Measurements from ENCODE around the gene DBP.
"Not testable (repeated sequence)": the region's sequence is repeated elsewhere in the genome, so short reads cannot be mapped to it uniquely, and the experiment has no call there.

DBP gene

GRCh38 chr19:48668332-48668731 lies 31.2 kb upstream of the DBP start:
- no peaks in the 10 kb centered on the region for H3K27me3 ChIP-seq (ENCODE audit: control insufficient read depth, insufficient read depth, low read length, poor library complexity, severe bottlenecking)
- H3K9me3 ChIP-seq (ENCODE audit: control insufficient read depth, low read length) = no peaks in the 10 kb centered on the region
- WGBS, 2 experiments = 91 to 94% methylated on average over 3 of the region's 3 CpGs
- H3K4me1 ChIP-seq (ENCODE audit: control insufficient read depth, insufficient read depth, low read length) = peaks cover 12% of the 10 kb centered on the region
- H3K4me3 ChIP-seq (ENCODE audit: insufficient read depth, low read depth, low read length) = no peak overlapping the region
- H3K27ac ChIP-seq (ENCODE audit: insufficient read depth, low read depth, low read length, poor library complexity, severe bottlenecking) = no peak overlapping the region
- no peaks in the 10 kb centered on the region for H3K36me3 ChIP-seq (ENCODE audit: control insufficient read depth, insufficient read depth, low read length)

DNA sequence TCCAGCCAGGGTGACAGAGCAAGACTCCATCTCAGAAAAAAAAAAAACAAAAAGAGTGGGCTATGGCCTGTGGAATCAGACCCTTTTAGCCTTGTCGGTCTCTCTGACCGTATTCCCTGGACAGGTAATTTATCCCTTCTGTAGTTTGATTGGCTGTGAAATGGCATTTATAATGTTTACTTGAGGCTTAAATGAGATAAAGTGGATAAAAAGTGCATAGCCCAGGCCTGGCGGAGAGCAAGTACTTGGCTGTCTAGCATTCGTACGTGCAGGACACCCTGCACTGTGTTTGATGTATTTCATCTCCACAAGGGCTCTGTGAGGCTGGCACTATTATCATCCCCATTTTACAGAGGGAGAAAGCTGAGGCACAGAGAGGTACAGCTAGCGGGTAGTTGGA lies 28.6 kb upstream of the DBP start:
- Histone ChIP-seq H3K4me1 (ENCODE audit: control insufficient read depth, insufficient read depth, low read length) (peaks cover 4% of the 10 kb centered on the region), H3K9me3 (ENCODE audit: control insufficient read depth, low read length) (no peaks in the 10 kb centered on the region), H3K27me3 (ENCODE audit: control insufficient read depth, insufficient read depth, low read length, poor library complexity, severe bottlenecking) (no peaks in the 10 kb centered on the region), H3K4me3 (ENCODE audit: insufficient read depth, low read depth, low read length) (no peak overlapping the region), H3K27ac (ENCODE audit: insufficient read depth, low read depth, low read length, poor library complexity, severe bottlenecking) (no peak overlapping the region), H3K36me3 (ENCODE audit: control insufficient read depth, insufficient read depth, low read length) (no peaks in the 10 kb centered on the region)
- 93 to 97% methylated on average over 6 of the region's 6 CpGs for WGBS, 2 experiments

DNA sequence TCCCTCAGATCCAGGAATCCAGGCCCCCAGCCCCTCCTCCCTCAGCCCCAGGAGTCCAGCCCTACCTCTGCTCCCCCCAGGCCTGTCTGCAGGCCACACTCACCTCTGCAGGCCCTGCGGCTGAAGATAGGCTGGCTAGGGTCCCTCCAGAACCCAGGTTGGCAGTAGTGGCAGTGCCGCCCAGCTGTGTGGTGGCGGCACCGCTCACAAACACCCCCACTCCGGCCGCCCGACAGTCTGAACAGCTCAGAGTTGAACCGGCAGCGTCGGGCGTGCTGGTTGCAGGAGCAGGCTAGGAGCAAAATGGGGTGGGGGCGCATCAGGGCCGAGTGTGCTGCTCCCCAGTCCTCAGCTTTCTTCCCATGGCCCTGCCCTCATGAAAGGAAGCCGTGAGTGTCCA lies 27.3 kb upstream of the DBP start:
- no peaks in the 10 kb centered on the region for H3K9me3 ChIP-seq (ENCODE audit: control insufficient read depth, low read length)
- H3K36me3 ChIP-seq (ENCODE audit: control insufficient read depth, insufficient read depth, low read length) = no peaks in the 10 kb centered on the region
- H3K27me3 ChIP-seq (ENCODE audit: control insufficient read depth, insufficient read depth, low read length, poor library complexity, severe bottlenecking) = no peaks in the 10 kb centered on the region
- WGBS, 2 experiments = 82 to 89% methylated on average over 14 of the region's 14 CpGs
- no peak overlapping the region for H3K4me3 ChIP-seq (ENCODE audit: insufficient read depth, low read depth, low read length)
- no peaks in the 10 kb centered on the region for H3K4me1 ChIP-seq (ENCODE audit: control insufficient read depth, insufficient read depth, low read length)
- no peak overlapping the region for H3K27ac ChIP-seq (ENCODE audit: insufficient read depth, low read depth, low read length, poor library complexity, severe bottlenecking)

GRCh38 chr19:48663667-48664066 lies 26.5 kb upstream of the DBP start:
- no peaks in the 10 kb centered on the region for H3K9me3 ChIP-seq (ENCODE audit: control insufficient read depth, low read length)
- H3K27me3 ChIP-seq (ENCODE audit: control insufficient read depth, insufficient read depth, low read length, poor library complexity, severe bottlenecking) = no peaks in the 10 kb centered on the region
- no peak overlapping the region for H3K4me3 ChIP-seq (ENCODE audit: insufficient read depth, low read depth, low read length)
- H3K36me3 ChIP-seq (ENCODE audit: control insufficient read depth, insufficient read depth, low read length) = no peaks in the 10 kb centered on the region
- H3K27ac ChIP-seq (ENCODE audit: insufficient read depth, low read depth, low read length, poor library complexity, severe bottlenecking) = no peak overlapping the region
- H3K4me1 ChIP-seq (ENCODE audit: control insufficient read depth, insufficient read depth, low read length) = no peaks in the 10 kb centered on the region
- WGBS, 2 experiments = 90 to 94% methylated on average over 4 of the region's 4 CpGs

DNA sequence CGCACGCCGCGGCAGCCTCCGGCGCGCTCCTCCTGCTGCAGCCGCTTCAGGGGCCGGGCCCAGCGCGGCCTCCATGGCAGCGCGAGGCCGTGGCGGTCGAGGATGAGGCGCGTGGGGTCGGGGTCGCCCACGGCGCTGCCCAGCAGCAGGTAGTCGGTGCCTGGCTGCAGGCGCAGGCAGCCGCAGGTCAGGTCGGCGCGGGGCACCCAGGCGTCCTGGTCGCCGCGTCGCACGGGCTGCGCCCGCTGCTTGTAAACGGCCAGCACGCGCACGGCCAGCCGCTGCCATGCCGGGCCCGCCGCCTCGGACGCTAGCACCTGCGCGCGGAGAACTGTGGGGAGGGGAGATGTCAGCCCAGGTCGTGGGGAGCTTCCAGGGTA lies 24.5 kb upstream of the DBP start:
- Histone ChIP-seq H3K9me3 (ENCODE audit: control insufficient read depth, low read length) (no peaks in the 10 kb centered on the region), H3K4me3 (ENCODE audit: insufficient read depth, low read depth, low read length) (no peak overlapping the region), H3K27me3 (ENCODE audit: control insufficient read depth, insufficient read depth, low read length, poor library complexity, severe bottlenecking) (no peaks in the 10 kb centered on the region), H3K27ac (ENCODE audit: insufficient read depth, low read depth, low read length, poor library complexity, severe bottlenecking) (no peak overlapping the region), H3K36me3 (ENCODE audit: control insufficient read depth, insufficient read depth, low read length) (no peaks in the 10 kb centered on the region), H3K4me1 (ENCODE audit: control insufficient read depth, insufficient read depth, low read length) (no peaks in the 10 kb centered on the region)
- 96% methylated on average over 50 of the region's 50 CpGs for WGBS, 2 experiments

GRCh38 chr19:48660852-48661710 lies 23.9 kb upstream of the DBP start:
- Histone ChIP-seq H3K9me3 (ENCODE audit: control insufficient read depth, low read length) (no peaks in the 10 kb centered on the region), H3K27me3 (ENCODE audit: control insufficient read depth, insufficient read depth, low read length, poor library complexity, severe bottlenecking) (no peaks in the 10 kb centered on the region), H3K36me3 (ENCODE audit: control insufficient read depth, insufficient read depth, low read length) (no peaks in the 10 kb centered on the region), H3K4me1 (ENCODE audit: control insufficient read depth, insufficient read depth, low read length) (no peaks in the 10 kb centered on the region), H3K27ac (ENCODE audit: insufficient read depth, low read depth, low read length, poor library complexity, severe bottlenecking) (no peak overlapping the region), H3K4me3 (ENCODE audit: insufficient read depth, low read depth, low read length) (no peak overlapping the region)
- WGBS, 2 experiments = 92% methylated on average over 35 of the region's 35 CpGs

GRCh38 chr19:48659768-48660167 lies 22.6 kb upstream of the DBP start:
- no peaks in the 10 kb centered on the region for H3K9me3 ChIP-seq (ENCODE audit: control insufficient read depth, low read length)
- WGBS, 2 experiments = 85 to 87% methylated on average over 5 of the region's 5 CpGs
- H3K4me3 ChIP-seq (ENCODE audit: insufficient read depth, low read depth, low read length) = no peak overlapping the region

GRCh38 chr19:48658483-48658882 lies 21.3 kb upstream of the DBP start:
- H3K27me3 ChIP-seq (ENCODE audit: control insufficient read depth, insufficient read depth, low read length, poor library complexity, severe bottlenecking) = no peaks in the 10 kb centered on the region
- 94 to 96% methylated on average over 6 of the region's 6 CpGs for WGBS, 2 experiments
- H3K36me3 ChIP-seq (ENCODE audit: control insufficient read depth, insufficient read depth, low read length) = no peaks in the 10 kb centered on the region
- no peak overlapping the region for H3K27ac ChIP-seq (ENCODE audit: insufficient read depth, low read depth, low read length, poor library complexity, severe bottlenecking)
- no peak overlapping the region for H3K4me3 ChIP-seq (ENCODE audit: insufficient read depth, low read depth, low read length)
- H3K9me3 ChIP-seq (ENCODE audit: control insufficient read depth, low read length) = no peaks in the 10 kb centered on the region
- no peaks in the 10 kb centered on the region for H3K4me1 ChIP-seq (ENCODE audit: control insufficient read depth, insufficient read depth, low read length)

More at GRCh38 chr19:48659768-48660167, 22.6 kb upstream of the DBP start:
- H3K27me3 ChIP-seq (ENCODE audit: control insufficient read depth, insufficient read depth, low read length, poor library complexity, severe bottlenecking) = no peaks in the 10 kb centered on the region
- no peaks in the 10 kb centered on the region for H3K4me1 ChIP-seq (ENCODE audit: control insufficient read depth, insufficient read depth, low read length)
- no peak overlapping the region for H3K27ac ChIP-seq (ENCODE audit: insufficient read depth, low read depth, low read length, poor library complexity, severe bottlenecking)
- H3K36me3 ChIP-seq (ENCODE audit: control insufficient read depth, insufficient read depth, low read length) = no peaks in the 10 kb centered on the region

GRCh38 chr19:48657828-48658227 lies 20.6 kb upstream of the DBP start:
- H3K27ac ChIP-seq (ENCODE audit: insufficient read depth, low read depth, low read length, poor library complexity, severe bottlenecking); H3K9me3 ChIP-seq (ENCODE audit: control insufficient read depth, low read length); H3K4me3 ChIP-seq (ENCODE audit: insufficient read depth, low read depth, low read length); H3K36me3 ChIP-seq (ENCODE audit: control insufficient read depth, insufficient read depth, low read length); H3K4me1 ChIP-seq (ENCODE audit: control insufficient read depth, insufficient read depth, low read length); H3K27me3 ChIP-seq (ENCODE audit: control insufficient read depth, insufficient read depth, low read length, poor library complexity, severe bottlenecking): not testable (repeated sequence)
- 94 to 96% methylated on average over 5 of the region's 5 CpGs for WGBS, 2 experiments

GRCh38 chr19:48656840-48657474 lies 19.8 kb upstream of the DBP start:
- Histone ChIP-seq H3K4me3 (ENCODE audit: insufficient read depth, low read depth, low read length) (no peak overlapping the region), H3K4me1 (ENCODE audit: control insufficient read depth, insufficient read depth, low read length) (no peaks in the 10 kb centered on the region), H3K27ac (ENCODE audit: insufficient read depth, low read depth, low read length, poor library complexity, severe bottlenecking) (no peak overlapping the region), H3K27me3 (ENCODE audit: control insufficient read depth, insufficient read depth, low read length, poor library complexity, severe bottlenecking) (no peaks in the 10 kb centered on the region), H3K36me3 (ENCODE audit: control insufficient read depth, insufficient read depth, low read length) (no peaks in the 10 kb centered on the region), H3K9me3 (ENCODE audit: control insufficient read depth, low read length) (no peaks in the 10 kb centered on the region)
- 59 to 64% methylated on average over 16 of the region's 16 CpGs for WGBS, 2 experiments
